Central memory CD8-positive, alpha-beta T cell (primary cell): ENCODE results near the gene ULK4.
"Not testable (repeated sequence)": the region's sequence is repeated elsewhere in the genome, so short reads cannot be mapped to it uniquely, and the experiment has no call there.

ENCODE experiments used
- ATAC-seq: fragments of 150-1000 bp; cut with Tn5 transposase; replicated peaks from 2 replicates; pipeline ENCODE4 v1.10.0; 2022; ENCODE audit warnings: mild to moderate bottlenecking, moderate FRiP score, moderate number of reproducible peaks; ENCODE audit not compliant: poor library complexity, severe bottlenecking; ENCODE audit errors: extremely low read depth
- DNase-seq, 2 donors: peaks; one replicate each; pipeline ENCODE4 v3.0.0; 2021; ENCODE audit warnings: low spot score in 2 of 2
- H3K27ac Mint-ChIP-seq: one replicate; pipeline ENCODE4 v1.8.0; 2022; ENCODE audit warnings: low read depth, mild to moderate bottlenecking, moderate library complexity, mixed read lengths
- H3K27me3 Mint-ChIP-seq: one replicate; pipeline ENCODE4 v1.8.0; 2022; ENCODE audit warnings: mixed read lengths
- H3K36me3 Mint-ChIP-seq: one replicate; pipeline ENCODE4 v1.8.0; 2022; ENCODE audit warnings: mild to moderate bottlenecking, moderate library complexity, mixed read lengths; ENCODE audit not compliant: insufficient read depth
- H3K4me1 Mint-ChIP-seq: one replicate; pipeline ENCODE4 v1.8.0; 2022; ENCODE audit warnings: mixed read lengths
- H3K4me3 Mint-ChIP-seq: one replicate; pipeline ENCODE4 v1.8.0; 2022; ENCODE audit warnings: mild to moderate bottlenecking, moderate library complexity, mixed read lengths
- H3K9me3 Mint-ChIP-seq: one replicate; pipeline ENCODE4 v1.8.0; 2022; ENCODE audit warnings: mixed read lengths

The ULK4 gene

DNA sequence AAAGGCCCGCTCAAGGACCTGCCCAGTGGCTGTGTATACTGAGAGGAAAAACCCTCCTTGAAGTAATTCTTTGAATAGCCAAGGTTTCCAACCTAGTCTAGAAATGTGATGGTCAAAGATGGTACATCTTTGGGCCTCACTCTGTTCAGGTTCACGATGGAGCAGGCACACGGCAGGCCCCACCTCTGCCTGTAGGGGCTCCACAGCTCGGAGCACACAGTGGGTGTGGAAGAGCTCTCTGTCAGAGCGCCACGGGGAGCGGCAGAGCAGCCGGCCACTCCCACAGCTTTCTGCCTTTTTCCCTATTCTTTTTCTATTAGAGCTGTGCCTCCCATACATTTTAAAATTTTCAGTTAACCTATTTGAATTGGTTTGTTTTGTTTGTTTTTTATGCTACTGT is 673.1 kb downstream of the ULK4 start:
- Mint-ChIP-seq H3K36me3 (no peaks in the 10 kb centered on the region), H3K27ac (no peak overlapping the region), H3K4me1 (no peaks in the 10 kb centered on the region), H3K9me3 (peaks cover 6% of the 10 kb centered on the region), H3K4me3 (no peak overlapping the region), H3K27me3 (no peaks in the 10 kb centered on the region)
- ATAC-seq (no peak), DNase-seq (no peak)

DNA sequence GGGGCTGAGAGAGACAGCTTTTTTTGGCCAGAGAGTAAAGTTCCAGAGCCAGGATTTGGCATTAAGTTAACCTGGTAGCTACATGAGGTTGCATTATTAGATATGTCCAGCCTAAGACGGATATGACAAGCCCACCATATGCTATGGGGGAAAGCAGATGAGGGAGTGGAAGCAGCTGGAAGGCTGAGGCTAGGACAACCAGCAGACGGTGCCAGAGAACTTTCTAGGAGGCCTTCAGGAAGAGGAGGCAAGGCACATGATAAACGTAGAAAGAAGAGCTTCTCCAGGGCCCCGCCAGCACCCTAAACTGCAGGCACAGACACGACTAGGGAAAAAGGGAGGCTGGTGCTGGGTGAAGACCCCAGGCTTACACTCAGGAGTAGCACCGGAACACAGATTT is 675.6 kb downstream of the ULK4 start:
- Mint-ChIP-seq H3K27me3 (peaks cover 3% of the 10 kb centered on the region), H3K4me1 (no peaks in the 10 kb centered on the region), H3K36me3 (no peaks in the 10 kb centered on the region), H3K4me3 (no peak overlapping the region), H3K9me3 (peaks cover 6% of the 10 kb centered on the region), H3K27ac (no peak overlapping the region)
- no peak for DNase-seq
- no peak for ATAC-seq

- ATAC-seq, H3K4me1 Mint-ChIP-seq, H3K9me3 Mint-ChIP-seq, H3K4me3 Mint-ChIP-seq, H3K27ac Mint-ChIP-seq, H3K36me3 Mint-ChIP-seq, DNase-seq: not testable (repeated sequence)
- peaks cover 17% of the 10 kb centered on the region for H3K27me3 Mint-ChIP-seq
Observed at GRCh38 chr3:41284934-41285333, 677.0 kb downstream of the ULK4 start.

DNA sequence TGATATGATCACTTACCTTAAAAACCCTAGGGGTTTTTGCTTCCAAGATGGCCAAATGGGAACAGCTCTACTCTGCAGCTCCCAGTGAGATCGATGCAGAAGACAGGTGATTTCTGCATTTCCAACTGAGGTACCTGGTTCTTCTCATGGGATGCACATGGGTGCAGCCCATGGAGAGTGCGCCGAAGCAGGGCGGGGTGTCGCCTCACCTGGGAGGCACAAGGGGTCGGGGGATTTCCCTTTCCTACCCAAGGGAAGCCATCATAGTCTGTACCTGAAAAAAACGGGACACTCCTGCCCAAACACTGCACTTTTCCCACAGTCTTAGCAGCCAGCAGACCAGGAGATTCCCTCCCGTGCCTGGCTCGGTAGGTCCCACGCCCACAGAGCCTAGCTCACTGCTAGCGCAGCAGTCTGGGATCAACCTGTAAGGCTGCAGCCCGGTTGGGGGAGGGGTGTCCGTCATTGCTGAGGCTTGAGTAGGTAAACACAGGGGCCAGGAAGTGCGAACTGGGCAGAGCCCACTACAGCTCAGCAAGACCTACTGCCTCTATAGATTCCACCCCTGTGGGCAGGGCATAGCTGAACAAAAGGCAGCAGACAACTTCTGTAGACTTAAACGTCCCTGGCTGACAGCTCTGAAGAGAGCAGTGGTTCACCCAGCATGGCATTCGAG is 684.0 kb downstream of the ULK4 start:
- Mint-ChIP-seq H3K4me1 (peaks cover 7% of the 10 kb centered on the region), H3K9me3 (peaks cover 5% of the 10 kb centered on the region), H3K4me3 (no peak overlapping the region), H3K27me3 (peaks cover 31% of the 10 kb centered on the region), H3K27ac (no peak overlapping the region), H3K36me3 (no peaks in the 10 kb centered on the region)
- ATAC-seq (no peak), DNase-seq (no peak)

GRCh38 chr3:41276191-41276590 is 685.7 kb downstream of the ULK4 start:
- H3K36me3 Mint-ChIP-seq: no peaks in the 10 kb centered on the region
- peaks cover 7% of the 10 kb centered on the region for H3K4me1 Mint-ChIP-seq
- H3K27ac Mint-ChIP-seq: no peak overlapping the region

GRCh38 chr3:41274944-41275668 is 686.8 kb downstream of the ULK4 start:
- H3K27me3 Mint-ChIP-seq: peaks cover 16% of the 10 kb centered on the region
- ATAC-seq: no peak
- no peak overlapping the region for H3K27ac Mint-ChIP-seq
- H3K4me1 Mint-ChIP-seq: no peaks in the 10 kb centered on the region
- no peak overlapping the region for H3K4me3 Mint-ChIP-seq
- no peak for DNase-seq
- peaks cover 12% of the 10 kb centered on the region for H3K9me3 Mint-ChIP-seq
- no peaks in the 10 kb centered on the region for H3K36me3 Mint-ChIP-seq

More at GRCh38 chr3:41276191-41276590, 685.7 kb downstream of the ULK4 start:
- Mint-ChIP-seq H3K9me3 (peaks cover 12% of the 10 kb centered on the region), H3K4me3 (no peak overlapping the region), H3K27me3 (peaks cover 27% of the 10 kb centered on the region)
- ATAC-seq (no peak), DNase-seq (no peak)

GRCh38 chr3:41272667-41273066 is 689.2 kb downstream of the ULK4 start:
- Mint-ChIP-seq H3K27me3 (no peaks in the 10 kb centered on the region), H3K9me3 (peaks cover 6% of the 10 kb centered on the region), H3K4me3 (no peak overlapping the region), H3K27ac (no peak overlapping the region), H3K4me1 (no peaks in the 10 kb centered on the region), H3K36me3 (no peaks in the 10 kb centered on the region)
- DNase-seq (no peak), ATAC-seq (no peak)

GRCh38 chr3:41267975-41268640 is 693.8 kb downstream of the ULK4 start:
- Mint-ChIP-seq H3K4me3 (no peak overlapping the region), H3K27ac (no peak overlapping the region), H3K9me3 (peaks cover 12% of the 10 kb centered on the region), H3K4me1 (no peaks in the 10 kb centered on the region), H3K27me3 (no peaks in the 10 kb centered on the region), H3K36me3 (peaks cover 2% of the 10 kb centered on the region)
- DNase-seq (no peak), ATAC-seq (no peak)

DNA sequence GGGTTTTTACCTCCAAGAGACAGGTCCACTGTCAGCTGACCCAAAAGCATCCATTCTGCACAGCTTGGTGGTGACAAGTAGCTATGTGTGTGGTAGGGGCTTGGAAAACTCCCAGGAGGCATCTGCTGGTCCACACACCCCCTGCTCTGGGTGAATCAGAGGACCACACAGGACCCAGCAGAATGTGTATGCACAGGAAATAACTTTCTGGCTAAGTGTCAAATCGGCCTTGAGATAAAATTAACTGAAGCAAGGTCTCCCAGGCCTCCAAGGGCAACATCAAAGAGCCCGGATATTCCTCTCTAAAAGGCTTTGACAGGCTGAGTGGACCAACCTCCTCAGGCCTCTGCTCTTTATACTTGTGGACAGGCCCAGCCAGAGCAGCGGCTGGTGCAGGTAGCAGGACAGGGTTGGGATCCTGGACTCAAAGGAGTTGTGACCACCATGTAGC is 696.1 kb downstream of the ULK4 start:
- Mint-ChIP-seq H3K4me1 (no peaks in the 10 kb centered on the region), H3K36me3 (peaks cover 2% of the 10 kb centered on the region), H3K27me3 (no peaks in the 10 kb centered on the region), H3K4me3 (no peak overlapping the region), H3K9me3 (peaks cover 6% of the 10 kb centered on the region), H3K27ac (no peak overlapping the region)
- DNase-seq (no peak), ATAC-seq (no peak)

GRCh38 chr3:41265011-41265545 is 696.8 kb downstream of the ULK4 start:
- no peak for ATAC-seq
- H3K27me3 Mint-ChIP-seq: no peaks in the 10 kb centered on the region
- no peak overlapping the region for H3K4me3 Mint-ChIP-seq
- no peak for DNase-seq
- no peaks in the 10 kb centered on the region for H3K4me1 Mint-ChIP-seq
- no peak overlapping the region for H3K27ac Mint-ChIP-seq
- H3K9me3 Mint-ChIP-seq: peaks cover 6% of the 10 kb centered on the region
- H3K36me3 Mint-ChIP-seq: peaks cover 2% of the 10 kb centered on the region

DNA sequence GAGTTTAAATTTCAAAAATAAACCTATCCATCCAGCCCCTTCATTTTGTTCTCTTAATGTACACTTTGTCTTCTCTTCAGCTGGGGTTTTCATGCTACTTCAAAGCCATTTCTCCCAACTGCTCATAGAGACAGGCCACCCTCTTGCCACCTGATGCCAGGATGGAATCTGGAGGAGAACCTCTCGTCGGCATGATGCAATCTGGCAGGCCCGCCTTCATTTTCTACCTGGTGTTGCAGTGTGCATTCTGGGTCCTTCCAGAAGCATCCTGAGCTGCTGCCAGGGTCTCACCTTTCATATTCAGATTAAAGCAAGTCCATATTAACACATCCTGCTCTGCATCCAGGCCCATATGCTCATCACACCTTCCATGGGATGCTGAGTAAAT is 701.8 kb downstream of the ULK4 start:
- no peak overlapping the region for H3K27ac Mint-ChIP-seq
- ATAC-seq (no peak), DNase-seq (no peak)
- no peak overlapping the region for H3K4me3 Mint-ChIP-seq
- no peaks in the 10 kb centered on the region for H3K36me3 Mint-ChIP-seq
- H3K27me3 Mint-ChIP-seq: no peaks in the 10 kb centered on the region
- no peaks in the 10 kb centered on the region for H3K4me1 Mint-ChIP-seq
- H3K9me3 Mint-ChIP-seq: no peaks in the 10 kb centered on the region

DNA sequence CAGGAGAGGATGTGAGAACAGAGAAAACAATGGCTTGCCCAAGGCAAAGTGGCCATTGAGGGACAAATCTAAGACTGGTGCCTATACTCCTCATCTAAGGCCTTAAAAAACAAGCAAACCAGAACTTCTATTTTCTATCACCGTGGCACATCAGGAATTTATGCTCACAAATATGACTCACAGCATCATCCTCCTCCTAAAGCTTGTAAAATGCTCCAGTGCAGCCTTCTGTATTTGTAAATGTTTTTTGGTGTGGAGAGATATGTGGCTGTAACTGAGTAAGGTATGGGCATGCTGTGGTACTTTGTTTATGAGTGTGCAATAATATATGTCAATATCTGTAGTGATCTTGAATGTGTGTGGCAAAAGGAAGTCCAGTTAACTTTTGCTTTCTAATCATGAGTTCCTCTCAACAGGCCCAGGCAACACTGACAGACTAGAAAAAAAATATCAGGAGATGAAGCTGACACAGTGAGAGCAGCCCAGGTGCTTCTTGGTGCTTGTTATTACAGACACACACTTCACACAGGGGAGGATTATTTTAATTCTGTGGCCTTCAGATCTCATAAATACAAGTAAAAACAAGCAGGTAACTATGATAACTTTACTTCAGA is 702.3 kb downstream of the ULK4 start:
- no peaks in the 10 kb centered on the region for H3K4me1 Mint-ChIP-seq
- H3K27me3 Mint-ChIP-seq: no peaks in the 10 kb centered on the region
- H3K36me3 Mint-ChIP-seq: no peaks in the 10 kb centered on the region
- no peak for DNase-seq
- no peaks in the 10 kb centered on the region for H3K9me3 Mint-ChIP-seq
- no peak overlapping the region for H3K27ac Mint-ChIP-seq
- H3K4me3 Mint-ChIP-seq: no peak overlapping the region
- ATAC-seq: no peak
